A549 (cell line): ENCODE data around the gene LACC1. TPM values are rescaled to one million over a fixed set of nuclear protein-coding genes. Genes with fewer than 3 reads are reported as not detected.

ENCODE experiments used
- ATAC-seq, 2 experiments: fragments of 200-7000 bp in 1 of 2; fragments of >200 bp in 1 of 2; cut with Nextera tagmentation in 1 of 2; cut with Tn5 transposase in 1 of 2; 3 replicates each; pipeline versions ENCODE4 v1.8.0 to v1.9.1; 2018 to 2020; ENCODE audit warnings: mild to moderate bottlenecking in 1 of 2, moderate library complexity in 1 of 2
- CTCF ChIA-PET: fragments of 300-600 bp; sonication (Branson Sonifier 250); formaldehyde crosslinking; extraction: SDS; loops from one replicate; lab custom pipeline; 2021; ENCODE audit warnings: antibody characterized with exemption, inconsistent platforms; lab: Yijun Ruan, JAX
- POLR2A ChIA-PET: fragments of 350-600 bp; formaldehyde crosslinking; extraction: SDS; loops from one replicate; lab custom pipeline; 2021; ENCODE audit warnings: antibody characterized with exemption, inconsistent platforms; lab: Yijun Ruan, JAX
- DNase-seq, 2 experiments: peaks; one replicate each; pipeline versions ENCODE4 v3.0.0 to v3.0.0-alpha.2; 2011 to 2016; ENCODE audit warnings: low read depth in 1 of 2, low spot score in 1 of 2
- FAIRE-seq: peaks from 2 replicates; lab custom pipeline; 2011; peaks lifted over from hg19 to GRCh38; lab: Jason Lieb, UNC
- H3K27ac ChIP-seq, 2 experiments: fragments of >200 bp; sonication (Bioruptor Twin); formaldehyde crosslinking; 3 replicates each; pipeline ENCODE4 v1.5.1; 2016 to 2017
- H3K4me1 ChIP-seq: fragments of >200 bp; sonication (Bioruptor Twin); formaldehyde crosslinking; 3 replicates; pipeline ENCODE4 v1.6.1; 2016
- H3K4me2 ChIP-seq: fragments of >200 bp; sonication (Bioruptor Twin); formaldehyde crosslinking; 3 replicates; pipeline ENCODE4 v1.6.1; 2016
- H3K4me3 ChIP-seq: fragments of >200 bp; sonication (Bioruptor Twin); formaldehyde crosslinking; 3 replicates; pipeline ENCODE4 v1.5.1; 2016
- H3K9me3 ChIP-seq: fragments of >200 bp; sonication (Bioruptor Twin); formaldehyde crosslinking; 3 replicates; pipeline ENCODE4 v1.6.1; 2016
- CBX2 ChIP-seq: fragments of 200-600 bp; sonication (generic); IDR thresholded peaks from 2 replicates; pipeline ENCODE4 v1.6.1; 2016; ENCODE audit warnings: low read depth, mild to moderate bottlenecking, borderline replicate concordance
- CBX8 ChIP-seq: fragments of 200-600 bp; sonication (generic); IDR thresholded peaks from 2 replicates; pipeline ENCODE4 v1.6.1; 2016
- CHD2 ChIP-seq: fragments of 150-350 bp; IDR thresholded peaks from 2 replicates; pipeline ENCODE4 v1.6.1; 2014; ENCODE audit warnings: low read length; ENCODE audit not compliant: partially characterized antibody
- CHD4 ChIP-seq: fragments of 200-600 bp; sonication (generic); IDR thresholded peaks from 2 replicates; pipeline ENCODE4 v1.6.1; 2016; ENCODE audit warnings: antibody characterized with exemption, mild to moderate bottlenecking, borderline replicate concordance
- EHMT2 ChIP-seq: fragments of 200-600 bp; sonication (generic); IDR thresholded peaks from 2 replicates; pipeline ENCODE4 v1.6.1; 2016; ENCODE audit warnings: antibody characterized with exemption, low read depth, mild to moderate bottlenecking, moderate library complexity
- GATA3 ChIP-seq: IDR thresholded peaks from 2 replicates; pipeline ENCODE4 v1.6.1; 2012; ENCODE audit warnings: borderline replicate concordance
- HEYL ChIP-seq: fragments of 250-450 bp; sonication (Bioruptor Pico); IDR thresholded peaks from 2 replicates; pipeline ENCODE4 v1.8.0; 2021; ENCODE audit warnings: mild to moderate bottlenecking, moderate library complexity
- HOXB5 ChIP-seq: fragments of 250-450 bp; sonication (Bioruptor Pico); IDR thresholded peaks from 2 replicates; pipeline ENCODE4 v1.5.0; 2020; ENCODE audit warnings: mild to moderate bottlenecking, moderate library complexity
- JUN ChIP-seq, 2 experiments: fragments of >200 bp; sonication (Bioruptor Twin); formaldehyde crosslinking; IDR thresholded peaks; 2 replicates in 1 of 2; 3 replicates in 1 of 2; pipeline ENCODE4 v1.6.1; 2016 to 2017
- NFE2L2 ChIP-seq: fragments of 150-350 bp; conservative IDR thresholded peaks from 2 replicates; pipeline ENCODE4 v1.6.1; 2014; ENCODE audit warnings: low read length
- NPAS2 ChIP-seq: fragments of 250-450 bp; sonication (Bioruptor Pico); IDR thresholded peaks from 2 replicates; pipeline ENCODE4 v1.8.0; 2022; ENCODE audit warnings: mild to moderate bottlenecking, moderate library complexity, borderline replicate concordance
- POLR2AphosphoS2 ChIP-seq: conservative IDR thresholded peaks from 2 replicates; pipeline ENCODE4 v1.6.1; 2012; ENCODE audit warnings: low read length, improper control_type of control experiment, inconsistent platforms
- RAD21 ChIP-seq, 2 experiments: fragments of >200 bp in 1 of 2; sonication (Bioruptor Twin) in 1 of 2; formaldehyde crosslinking in 1 of 2; IDR thresholded peaks in 1 of 2; conservative IDR thresholded peaks in 1 of 2; 2 replicates in 1 of 2; 3 replicates in 1 of 2; pipeline ENCODE4 v1.6.1; 2012 to 2018; ENCODE audit warnings: inconsistent platforms in 1 of 2
- RARB ChIP-seq: fragments of 250-450 bp; sonication (Bioruptor Pico); IDR thresholded peaks from 2 replicates; pipeline ENCODE4 v1.8.0; 2021; ENCODE audit warnings: mild to moderate bottlenecking, moderate library complexity
- RFX5 ChIP-seq: fragments of 450-650 bp; IDR thresholded peaks from 2 replicates; pipeline ENCODE4 v1.7.1; 2014; ENCODE audit warnings: antibody characterized with exemption, mild to moderate bottlenecking, moderate library complexity
- RNF2 ChIP-seq: fragments of 200-600 bp; sonication (generic); IDR thresholded peaks from 2 replicates; pipeline ENCODE4 v1.6.1; 2016; ENCODE audit warnings: low read depth, mild to moderate bottlenecking, antibody characterized with exemption, moderate library complexity, borderline replicate concordance
- SMC3 ChIP-seq: fragments of >200 bp; sonication (Bioruptor Twin); formaldehyde crosslinking; IDR thresholded peaks from 3 replicates; pipeline ENCODE4 v1.6.1; 2018; ENCODE audit warnings: inconsistent platforms
- TFCP2L1 ChIP-seq: fragments of 250-450 bp; sonication (Bioruptor Pico); IDR thresholded peaks from 2 replicates; pipeline ENCODE4 v1.5.0; 2021; ENCODE audit warnings: mild to moderate bottlenecking
- ZC3H11A ChIP-seq: fragments of 450-650 bp; IDR thresholded peaks from 2 replicates; pipeline ENCODE4 v1.6.1; 2014; ENCODE audit warnings: antibody characterized with exemption, mild to moderate bottlenecking
- ZNF302 ChIP-seq: fragments of 250-450 bp; sonication (Bioruptor Pico); IDR thresholded peaks from 2 replicates; pipeline ENCODE4 v1.9.0; 2021; ENCODE audit warnings: inconsistent platforms, mild to moderate bottlenecking, moderate library complexity
- WGBS: methylation state at CpG from one replicate; pipeline ENCODE4 v1.1.6; 2017; ENCODE audit errors: missing lambda C conversion rate; 5-methylcytosine and 5-hydroxymethylcytosine counted together
- polyA plus RNA-seq, 4 experiments: library from polyadenylated mRNA; depleted of rRNA in 3 of 4; stranded (reverse); fragments of >200 nt; fragmentation: RNase III in 1 of 4; extraction: RNeasy Plus Mini Kit Qiagen cat#74134 plus additional on column Dnase treatment in 1 of 4; gene quantifications; 2 replicates in 3 of 4; 3 replicates in 1 of 4; pipeline ENCODE4 v1.2.3, GENCODE V29; 2011 to 2017
- TF ChIP-seq, protein P1 (sequence below): IDR thresholded peaks from 2 replicates; pipeline ENCODE4 v1.6.1; 2012; ENCODE audit warnings: low read depth, borderline replicate concordance
- TF ChIP-seq, protein P2 (sequence below): fragments of 200-600 bp; sonication (generic); IDR thresholded peaks from 2 replicates; pipeline ENCODE4 v1.6.1; 2016; ENCODE audit warnings: antibody characterized with exemption, mild to moderate bottlenecking, moderate library complexity
- TF ChIP-seq, protein P3 (sequence below): fragments of 250-450 bp; sonication (Bioruptor Pico); IDR thresholded peaks from 2 replicates; pipeline ENCODE4 v1.5.0; 2020; ENCODE audit warnings: low read depth, mild to moderate bottlenecking, moderate library complexity
- TF ChIP-seq, protein P4 (sequence below): fragments of 250-450 bp; sonication (Bioruptor Pico); IDR thresholded peaks from 2 replicates; pipeline ENCODE4 v1.5.0; 2021; ENCODE audit warnings: mild to moderate bottlenecking, moderate library complexity, borderline replicate concordance

LACC1 gene
- polyA plus RNA-seq, 2 of the 4 experiments (the other 2 are of a cell fraction) = 2.2 to 4.8 TPM

DNA sequence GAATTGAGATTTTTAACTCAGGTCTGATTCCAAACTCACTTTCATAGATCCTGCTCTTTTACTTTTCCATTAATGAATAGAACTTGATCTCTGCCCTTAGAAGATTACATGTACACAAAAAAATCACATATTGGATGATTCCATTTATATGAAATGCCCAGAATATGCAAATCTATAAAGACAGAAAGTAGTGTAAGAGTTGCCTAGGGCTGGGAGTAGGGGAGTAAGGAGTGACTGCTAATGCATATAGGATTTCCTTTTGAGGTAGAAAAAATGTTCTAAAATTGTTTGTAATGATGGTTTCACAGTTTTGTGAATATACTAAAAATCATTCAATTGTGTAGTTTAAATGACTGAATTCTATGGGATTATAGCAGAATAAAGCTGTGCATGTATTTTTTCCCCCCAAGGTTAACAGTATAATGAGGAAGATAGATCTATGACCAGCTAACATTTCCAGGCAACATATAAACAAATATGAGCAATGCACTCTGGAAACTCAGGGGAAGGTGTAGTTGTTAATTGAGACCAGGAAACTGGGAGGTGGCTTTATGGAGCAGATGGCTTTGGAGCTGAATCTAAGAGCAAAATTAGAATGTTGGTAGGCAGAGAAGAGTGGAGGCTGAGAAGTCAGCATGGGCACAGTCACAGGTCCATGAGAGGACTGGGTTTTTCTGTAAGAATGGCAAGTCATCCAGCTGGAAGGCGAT, 41.4 kb downstream of the LACC1 start:
- H3K4me1 ChIP-seq = no peaks in the 10 kb centered on the region
- FAIRE-seq = no peak
- no peak for DNase-seq
- no peak for ATAC-seq
- no peak overlapping the region for H3K27ac ChIP-seq
- H3K4me2 ChIP-seq = no peak overlapping the region
- H3K9me3 ChIP-seq = no peaks in the 10 kb centered on the region
- 91% methylated on average over 1 of the region's 1 CpG for WGBS
- H3K4me3 ChIP-seq = no peak overlapping the region
- TF ChIP-seq, protein P1, sequence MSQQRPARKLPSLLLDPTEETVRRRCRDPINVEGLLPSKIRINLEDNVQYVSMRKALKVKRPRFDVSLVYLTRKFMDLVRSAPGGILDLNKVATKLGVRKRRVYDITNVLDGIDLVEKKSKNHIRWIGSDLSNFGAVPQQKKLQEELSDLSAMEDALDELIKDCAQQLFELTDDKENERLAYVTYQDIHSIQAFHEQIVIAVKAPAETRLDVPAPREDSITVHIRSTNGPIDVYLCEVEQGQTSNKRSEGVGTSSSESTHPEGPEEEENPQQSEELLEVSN = no peak
- no peak for TF ChIP-seq TFCP2L1 (CRISPR knock-in tag)
- no peak for TF ChIP-seq NPAS2 (CRISPR knock-in tag)
- no peak for TF ChIP-seq RARB (CRISPR knock-in tag)
- no peak for TF ChIP-seq RAD21 (conservative IDR thresholded peaks at IDR 0.05 in 1 of 2, IDR thresholded peaks at IDR 0.05 in 1 of 2)
- no peak for TF ChIP-seq ZNF302 (CRISPR knock-in tag)
- no peak for TF ChIP-seq HEYL (CRISPR knock-in tag)
- TF ChIP-seq NFE2L2 = no peak
- TF ChIP-seq, protein P2, sequence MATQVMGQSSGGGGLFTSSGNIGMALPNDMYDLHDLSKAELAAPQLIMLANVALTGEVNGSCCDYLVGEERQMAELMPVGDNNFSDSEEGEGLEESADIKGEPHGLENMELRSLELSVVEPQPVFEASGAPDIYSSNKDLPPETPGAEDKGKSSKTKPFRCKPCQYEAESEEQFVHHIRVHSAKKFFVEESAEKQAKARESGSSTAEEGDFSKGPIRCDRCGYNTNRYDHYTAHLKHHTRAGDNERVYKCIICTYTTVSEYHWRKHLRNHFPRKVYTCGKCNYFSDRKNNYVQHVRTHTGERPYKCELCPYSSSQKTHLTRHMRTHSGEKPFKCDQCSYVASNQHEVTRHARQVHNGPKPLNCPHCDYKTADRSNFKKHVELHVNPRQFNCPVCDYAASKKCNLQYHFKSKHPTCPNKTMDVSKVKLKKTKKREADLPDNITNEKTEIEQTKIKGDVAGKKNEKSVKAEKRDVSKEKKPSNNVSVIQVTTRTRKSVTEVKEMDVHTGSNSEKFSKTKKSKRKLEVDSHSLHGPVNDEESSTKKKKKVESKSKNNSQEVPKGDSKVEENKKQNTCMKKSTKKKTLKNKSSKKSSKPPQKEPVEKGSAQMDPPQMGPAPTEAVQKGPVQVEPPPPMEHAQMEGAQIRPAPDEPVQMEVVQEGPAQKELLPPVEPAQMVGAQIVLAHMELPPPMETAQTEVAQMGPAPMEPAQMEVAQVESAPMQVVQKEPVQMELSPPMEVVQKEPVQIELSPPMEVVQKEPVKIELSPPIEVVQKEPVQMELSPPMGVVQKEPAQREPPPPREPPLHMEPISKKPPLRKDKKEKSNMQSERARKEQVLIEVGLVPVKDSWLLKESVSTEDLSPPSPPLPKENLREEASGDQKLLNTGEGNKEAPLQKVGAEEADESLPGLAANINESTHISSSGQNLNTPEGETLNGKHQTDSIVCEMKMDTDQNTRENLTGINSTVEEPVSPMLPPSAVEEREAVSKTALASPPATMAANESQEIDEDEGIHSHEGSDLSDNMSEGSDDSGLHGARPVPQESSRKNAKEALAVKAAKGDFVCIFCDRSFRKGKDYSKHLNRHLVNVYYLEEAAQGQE = no peak
- POLR2A ChIA-PET = no interaction called here
- CTCF ChIA-PET = interaction anchor here (0.6 to 3.1 kb wide), 2 partner anchors 13 to 322 kb away, joined by 3 to 12 read pairs; no protein-coding TSS in a partner anchor

DNA sequence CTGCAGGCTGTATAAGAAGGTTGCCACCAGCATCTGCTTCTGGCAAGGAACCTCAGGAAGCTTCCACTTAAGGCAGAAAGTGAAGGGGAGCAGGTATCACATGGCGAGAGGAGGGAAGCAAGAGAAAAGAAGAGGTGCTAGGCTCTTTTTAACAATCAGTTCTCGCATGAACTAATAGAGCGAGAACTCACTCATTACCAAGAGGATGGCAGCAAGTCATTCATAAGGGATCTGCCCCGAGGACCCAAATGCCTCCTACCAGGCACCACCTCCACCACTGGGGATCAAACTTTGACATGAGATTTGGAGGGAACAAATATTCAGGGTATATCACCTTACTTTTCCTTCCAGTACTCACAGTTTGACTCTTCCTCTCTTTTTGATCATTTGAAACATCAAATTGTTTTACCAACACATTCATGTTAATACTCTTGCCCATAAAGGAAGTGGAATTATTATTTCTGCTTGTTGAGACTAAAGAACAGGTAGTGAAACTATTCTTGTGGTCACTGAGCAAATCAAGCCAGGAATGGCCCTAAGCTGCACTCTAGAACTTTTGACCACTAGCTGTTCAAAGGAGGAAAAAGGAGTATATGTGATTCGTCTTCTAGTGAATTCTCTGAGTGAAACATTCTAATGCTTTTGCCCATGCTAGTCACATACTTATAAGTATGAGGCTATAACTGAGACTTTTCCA, 45.0 kb downstream of the LACC1 start:
- no peak overlapping the region for H3K4me2 ChIP-seq
- no peak for DNase-seq
- no peaks in the 10 kb centered on the region for H3K9me3 ChIP-seq
- ChIA-PET CTCF (no interaction called here), POLR2A (no interaction called here)
- ATAC-seq = no peak
- WGBS = 63% methylated on average over 5 of the region's 5 CpGs
- H3K4me1 ChIP-seq = no peaks in the 10 kb centered on the region
- FAIRE-seq = no peak
- no peak overlapping the region for H3K4me3 ChIP-seq
- H3K27ac ChIP-seq = no peak overlapping the region
- TF ChIP-seq RAD21 (conservative IDR thresholded peaks at IDR 0.05 in 1 of 2, IDR thresholded peaks at IDR 0.05 in 1 of 2) (no peak), SMC3 (no peak), RNF2 (no peak), CHD4 (no peak), EHMT2 (no peak), CBX8 (no peak), GATA3 (no peak), NPAS2 (CRISPR knock-in tag) (no peak), POLR2AphosphoS2 (no peak), RFX5 (no peak), JUN (IDR thresholded peaks at IDR 0.05) (no peak), HOXB5 (CRISPR knock-in tag) (no peak), CBX2 (no peak), CHD2 (no peak), ZC3H11A (no peak)
- TF ChIP-seq, protein P3, sequence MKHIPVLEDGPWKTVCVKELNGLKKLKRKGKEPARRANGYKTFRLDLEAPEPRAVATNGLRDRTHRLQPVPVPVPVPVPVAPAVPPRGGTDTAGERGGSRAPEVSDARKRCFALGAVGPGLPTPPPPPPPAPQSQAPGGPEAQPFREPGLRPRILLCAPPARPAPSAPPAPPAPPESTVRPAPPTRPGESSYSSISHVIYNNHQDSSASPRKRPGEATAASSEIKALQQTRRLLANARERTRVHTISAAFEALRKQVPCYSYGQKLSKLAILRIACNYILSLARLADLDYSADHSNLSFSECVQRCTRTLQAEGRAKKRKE = no peak
- TF ChIP-seq, protein P4, sequence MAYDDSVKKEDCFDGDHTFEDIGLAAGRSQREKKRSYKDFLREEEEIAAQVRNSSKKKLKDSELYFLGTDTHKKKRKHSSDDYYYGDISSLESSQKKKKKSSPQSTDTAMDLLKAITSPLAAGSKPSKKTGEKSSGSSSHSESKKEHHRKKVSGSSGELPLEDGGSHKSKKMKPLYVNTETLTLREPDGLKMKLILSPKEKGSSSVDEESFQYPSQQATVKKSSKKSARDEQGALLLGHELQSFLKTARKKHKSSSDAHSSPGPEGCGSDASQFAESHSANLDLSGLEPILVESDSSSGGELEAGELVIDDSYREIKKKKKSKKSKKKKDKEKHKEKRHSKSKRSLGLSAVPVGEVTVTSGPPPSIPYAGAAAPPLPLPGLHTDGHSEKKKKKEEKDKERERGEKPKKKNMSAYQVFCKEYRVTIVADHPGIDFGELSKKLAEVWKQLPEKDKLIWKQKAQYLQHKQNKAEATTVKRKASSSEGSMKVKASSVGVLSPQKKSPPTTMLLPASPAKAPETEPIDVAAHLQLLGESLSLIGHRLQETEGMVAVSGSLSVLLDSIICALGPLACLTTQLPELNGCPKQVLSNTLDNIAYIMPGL (CRISPR knock-in tag) = no peak
- TF ChIP-seq, protein P2 = no peak
